H1 (cell line): Measurements from ENCODE around the gene CLCNKB. TPM values are rescaled to one million over a fixed set of nuclear protein-coding genes. Genes with fewer than 3 reads are reported as not detected.

Experiments used
- JUN ChIP-seq: IDR thresholded peaks from 2 replicates; pipeline ENCODE4 v1.6.1; 2011; ENCODE audit warnings: low read depth, mild to moderate bottlenecking, improper control_type of control experiment, low read length
- POU5F1 ChIP-seq: IDR thresholded peaks from 2 replicates; pipeline ENCODE4 v1.6.1; 2011; ENCODE audit warnings: low read depth, mild to moderate bottlenecking, low read length, moderate library complexity
- RBBP5 ChIP-seq: IDR thresholded peaks from 2 replicates; pipeline ENCODE4 v1.7.1; 2012; ENCODE audit warnings: low read depth, mild to moderate bottlenecking, inconsistent platforms, low read length, moderate library complexity, borderline replicate concordance
- YY1 ChIP-seq: IDR thresholded peaks from 2 replicates; pipeline ENCODE4 v1.6.1; 2011; ENCODE audit warnings: low read depth, mild to moderate bottlenecking, low read length
- polyA plus RNA-seq, 7 experiments: library from polyadenylated mRNA; depleted of rRNA in 3 of 7; stranded (reverse) in 5 of 7; unstranded in 2 of 7; fragments of >200 nt in 5 of 7; fragments of 200-250 nt in 2 of 7; gene quantifications; 1 replicate in 5 of 7; 2 replicates in 1 of 7; 4 replicates in 1 of 7; pipeline versions ENCODE4 v1.2.1 to v1.2.3, GENCODE V29; 2011 to 2013; ENCODE audit warnings: missing spikeins in 2 of 7, mixed read lengths in 2 of 7
- total RNA-seq: library from RNA; stranded (reverse); fragmentation: NEBNext Ultra II Directional; extraction: Animal tissue kit (Norgen Biotek cat#: 25700); gene quantifications from 2 replicates; pipeline ENCODE4 v1.2.1, GENCODE V29; 2021
- TF ChIP-seq, protein P1 (sequence below): fragments of 300-600 bp; sonication (generic); IDR thresholded peaks from 2 replicates; pipeline ENCODE4 v1.7.1; 2012; ENCODE audit warnings: low read length, moderate library complexity, mild to moderate bottlenecking, inconsistent platforms; ENCODE audit not compliant: insufficient replicate concordance
- TF ChIP-seq, protein P2 (sequence below): IDR thresholded peaks from 2 replicates; pipeline ENCODE4 v1.6.1; 2011; ENCODE audit warnings: low read depth, mild to moderate bottlenecking, low read length; ENCODE audit not compliant: insufficient read depth

Gene CLCNKB
- total and polyA plus RNA-seq, 2 of the 8 experiments (the other 6 are each of a cell fraction or from before 2014, with no cell fraction given), result 1.2 to 3.5 TPM

DNA sequence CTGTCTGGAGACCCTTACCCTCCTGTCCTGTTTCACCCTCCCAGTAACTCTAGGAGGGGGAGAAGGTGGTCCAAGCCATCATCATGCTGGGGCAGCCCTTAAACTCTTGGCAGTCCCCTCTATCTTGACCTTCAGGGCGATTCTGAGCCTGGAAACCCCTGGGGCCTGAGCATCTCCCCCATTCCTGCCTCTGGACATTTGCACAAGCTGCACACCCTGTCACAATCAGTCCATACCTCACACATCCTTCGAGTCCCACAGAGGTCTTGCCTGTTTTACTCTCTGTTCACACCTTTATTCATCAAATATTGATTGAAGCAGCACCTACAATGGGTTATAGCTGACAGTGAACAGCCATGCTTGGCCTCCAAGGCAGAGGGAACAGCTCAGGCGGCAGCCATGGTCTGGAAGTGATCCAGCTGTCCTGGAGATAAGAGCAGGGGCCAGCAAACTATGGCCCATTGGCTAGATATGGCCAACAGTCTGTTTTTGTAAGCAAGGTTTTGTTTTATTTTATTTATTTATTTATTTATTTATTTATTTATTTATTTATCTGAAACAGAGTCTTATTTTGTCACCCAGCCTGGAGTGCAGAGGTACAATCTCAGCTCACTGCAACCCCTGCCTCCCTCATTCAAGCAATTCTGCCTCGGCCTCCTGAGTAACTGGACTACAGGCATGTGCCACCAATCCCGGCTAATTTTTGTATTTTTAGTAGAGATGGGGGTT is 37.0 kb downstream of the CLCNKB start (continued):
- TF ChIP-seq, protein P1, sequence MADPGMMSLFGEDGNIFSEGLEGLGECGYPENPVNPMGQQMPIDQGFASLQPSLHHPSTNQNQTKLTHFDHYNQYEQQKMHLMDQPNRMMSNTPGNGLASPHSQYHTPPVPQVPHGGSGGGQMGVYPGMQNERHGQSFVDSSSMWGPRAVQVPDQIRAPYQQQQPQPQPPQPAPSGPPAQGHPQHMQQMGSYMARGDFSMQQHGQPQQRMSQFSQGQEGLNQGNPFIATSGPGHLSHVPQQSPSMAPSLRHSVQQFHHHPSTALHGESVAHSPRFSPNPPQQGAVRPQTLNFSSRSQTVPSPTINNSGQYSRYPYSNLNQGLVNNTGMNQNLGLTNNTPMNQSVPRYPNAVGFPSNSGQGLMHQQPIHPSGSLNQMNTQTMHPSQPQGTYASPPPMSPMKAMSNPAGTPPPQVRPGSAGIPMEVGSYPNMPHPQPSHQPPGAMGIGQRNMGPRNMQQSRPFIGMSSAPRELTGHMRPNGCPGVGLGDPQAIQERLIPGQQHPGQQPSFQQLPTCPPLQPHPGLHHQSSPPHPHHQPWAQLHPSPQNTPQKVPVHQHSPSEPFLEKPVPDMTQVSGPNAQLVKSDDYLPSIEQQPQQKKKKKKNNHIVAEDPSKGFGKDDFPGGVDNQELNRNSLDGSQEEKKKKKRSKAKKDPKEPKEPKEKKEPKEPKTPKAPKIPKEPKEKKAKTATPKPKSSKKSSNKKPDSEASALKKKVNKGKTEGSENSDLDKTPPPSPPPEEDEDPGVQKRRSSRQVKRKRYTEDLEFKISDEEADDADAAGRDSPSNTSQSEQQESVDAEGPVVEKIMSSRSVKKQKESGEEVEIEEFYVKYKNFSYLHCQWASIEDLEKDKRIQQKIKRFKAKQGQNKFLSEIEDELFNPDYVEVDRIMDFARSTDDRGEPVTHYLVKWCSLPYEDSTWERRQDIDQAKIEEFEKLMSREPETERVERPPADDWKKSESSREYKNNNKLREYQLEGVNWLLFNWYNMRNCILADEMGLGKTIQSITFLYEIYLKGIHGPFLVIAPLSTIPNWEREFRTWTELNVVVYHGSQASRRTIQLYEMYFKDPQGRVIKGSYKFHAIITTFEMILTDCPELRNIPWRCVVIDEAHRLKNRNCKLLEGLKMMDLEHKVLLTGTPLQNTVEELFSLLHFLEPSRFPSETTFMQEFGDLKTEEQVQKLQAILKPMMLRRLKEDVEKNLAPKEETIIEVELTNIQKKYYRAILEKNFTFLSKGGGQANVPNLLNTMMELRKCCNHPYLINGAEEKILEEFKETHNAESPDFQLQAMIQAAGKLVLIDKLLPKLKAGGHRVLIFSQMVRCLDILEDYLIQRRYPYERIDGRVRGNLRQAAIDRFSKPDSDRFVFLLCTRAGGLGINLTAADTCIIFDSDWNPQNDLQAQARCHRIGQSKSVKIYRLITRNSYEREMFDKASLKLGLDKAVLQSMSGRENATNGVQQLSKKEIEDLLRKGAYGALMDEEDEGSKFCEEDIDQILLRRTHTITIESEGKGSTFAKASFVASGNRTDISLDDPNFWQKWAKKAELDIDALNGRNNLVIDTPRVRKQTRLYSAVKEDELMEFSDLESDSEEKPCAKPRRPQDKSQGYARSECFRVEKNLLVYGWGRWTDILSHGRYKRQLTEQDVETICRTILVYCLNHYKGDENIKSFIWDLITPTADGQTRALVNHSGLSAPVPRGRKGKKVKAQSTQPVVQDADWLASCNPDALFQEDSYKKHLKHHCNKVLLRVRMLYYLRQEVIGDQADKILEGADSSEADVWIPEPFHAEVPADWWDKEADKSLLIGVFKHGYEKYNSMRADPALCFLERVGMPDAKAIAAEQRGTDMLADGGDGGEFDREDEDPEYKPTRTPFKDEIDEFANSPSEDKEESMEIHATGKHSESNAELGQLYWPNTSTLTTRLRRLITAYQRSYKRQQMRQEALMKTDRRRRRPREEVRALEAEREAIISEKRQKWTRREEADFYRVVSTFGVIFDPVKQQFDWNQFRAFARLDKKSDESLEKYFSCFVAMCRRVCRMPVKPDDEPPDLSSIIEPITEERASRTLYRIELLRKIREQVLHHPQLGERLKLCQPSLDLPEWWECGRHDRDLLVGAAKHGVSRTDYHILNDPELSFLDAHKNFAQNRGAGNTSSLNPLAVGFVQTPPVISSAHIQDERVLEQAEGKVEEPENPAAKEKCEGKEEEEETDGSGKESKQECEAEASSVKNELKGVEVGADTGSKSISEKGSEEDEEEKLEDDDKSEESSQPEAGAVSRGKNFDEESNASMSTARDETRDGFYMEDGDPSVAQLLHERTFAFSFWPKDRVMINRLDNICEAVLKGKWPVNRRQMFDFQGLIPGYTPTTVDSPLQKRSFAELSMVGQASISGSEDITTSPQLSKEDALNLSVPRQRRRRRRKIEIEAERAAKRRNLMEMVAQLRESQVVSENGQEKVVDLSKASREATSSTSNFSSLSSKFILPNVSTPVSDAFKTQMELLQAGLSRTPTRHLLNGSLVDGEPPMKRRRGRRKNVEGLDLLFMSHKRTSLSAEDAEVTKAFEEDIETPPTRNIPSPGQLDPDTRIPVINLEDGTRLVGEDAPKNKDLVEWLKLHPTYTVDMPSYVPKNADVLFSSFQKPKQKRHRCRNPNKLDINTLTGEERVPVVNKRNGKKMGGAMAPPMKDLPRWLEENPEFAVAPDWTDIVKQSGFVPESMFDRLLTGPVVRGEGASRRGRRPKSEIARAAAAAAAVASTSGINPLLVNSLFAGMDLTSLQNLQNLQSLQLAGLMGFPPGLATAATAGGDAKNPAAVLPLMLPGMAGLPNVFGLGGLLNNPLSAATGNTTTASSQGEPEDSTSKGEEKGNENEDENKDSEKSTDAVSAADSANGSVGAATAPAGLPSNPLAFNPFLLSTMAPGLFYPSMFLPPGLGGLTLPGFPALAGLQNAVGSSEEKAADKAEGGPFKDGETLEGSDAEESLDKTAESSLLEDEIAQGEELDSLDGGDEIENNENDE, result no peak
- TF ChIP-seq YY1 (no peak), JUN (no peak), POU5F1 (no peak), RBBP5 (no peak)
- TF ChIP-seq, protein P2, sequence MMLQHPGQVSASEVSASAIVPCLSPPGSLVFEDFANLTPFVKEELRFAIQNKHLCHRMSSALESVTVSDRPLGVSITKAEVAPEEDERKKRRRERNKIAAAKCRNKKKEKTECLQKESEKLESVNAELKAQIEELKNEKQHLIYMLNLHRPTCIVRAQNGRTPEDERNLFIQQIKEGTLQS, result no peak
- TF ChIP-seq, all 59 proteins: peak for 0
